Loucy (cell line): ENCODE measurements around the gene EPYC.

Source experiments
- H2AFZ ChIP-seq: fragments of 200-600 bp; sonication (generic); 2 replicates; pipeline ENCODE4 v1.6.0; 2016; ENCODE audit warnings: antibody characterized with exemption, mild to moderate bottlenecking, low read length, moderate library complexity
- H3F3A ChIP-seq: fragments of 200-600 bp; 2 replicates; pipeline ENCODE4 v1.6.0; 2016; ENCODE audit warnings: antibody characterized with exemption, low read depth, mild to moderate bottlenecking
- H3K27me3 ChIP-seq: fragments of 200-600 bp; sonication (generic); 2 replicates; pipeline ENCODE4 v1.6.1; 2014; ENCODE audit warnings: low read length, mild to moderate bottlenecking; ENCODE audit not compliant: insufficient read depth, poor library complexity, severe bottlenecking
- H3K36me3 ChIP-seq: fragments of 200-600 bp; sonication (generic); 2 replicates; pipeline ENCODE4 v1.6.1; 2016; ENCODE audit warnings: low read length; ENCODE audit not compliant: insufficient read depth
- H3K4me1 ChIP-seq: fragments of 200-600 bp; sonication (generic); 2 replicates; pipeline ENCODE4 v1.5.1; 2014; ENCODE audit warnings: low read length, mild to moderate bottlenecking; ENCODE audit not compliant: insufficient read depth, poor library complexity, severe bottlenecking
- H3K4me2 ChIP-seq: fragments of 200-600 bp; sonication (generic); 2 replicates; pipeline ENCODE4 v1.6.0; 2014; ENCODE audit warnings: antibody characterized with exemption, low read length, low read depth, mild to moderate bottlenecking; ENCODE audit not compliant: poor library complexity, severe bottlenecking
- H3K4me3 ChIP-seq: fragments of 200-600 bp; sonication (generic); 2 replicates; pipeline ENCODE4 v1.5.1; 2014; ENCODE audit warnings: low read length, mild to moderate bottlenecking, mixed read lengths; ENCODE audit not compliant: poor library complexity, severe bottlenecking
- H3K79me2 ChIP-seq: fragments of 200-600 bp; sonication (generic); 2 replicates; pipeline ENCODE4 v1.6.1; 2014; ENCODE audit warnings: low read length; ENCODE audit not compliant: insufficient read depth
- H3K9ac ChIP-seq: fragments of 200-600 bp; sonication (generic); 2 replicates; pipeline ENCODE4 v1.6.0; 2014; ENCODE audit warnings: mild to moderate bottlenecking, low read depth, low read length, moderate library complexity; ENCODE audit not compliant: poor library complexity, severe bottlenecking
- H3K9me2 ChIP-seq: fragments of 200-600 bp; sonication (generic); replicated peaks from 2 replicates; pipeline ENCODE4 v1.6.1; 2016; ENCODE audit warnings: low read depth, low read length, mixed read lengths
- H3K9me3 ChIP-seq: fragments of 200-600 bp; sonication (generic); 2 replicates; pipeline ENCODE4 v1.6.1; 2014; ENCODE audit warnings: mild to moderate bottlenecking, antibody characterized with exemption, low read length, low read depth; ENCODE audit not compliant: insufficient read depth
- H4K20me1 ChIP-seq: fragments of 200-600 bp; sonication (generic); 2 replicates; pipeline ENCODE4 v1.6.0; 2014; ENCODE audit warnings: antibody characterized with exemption, low read length, mild to moderate bottlenecking; ENCODE audit not compliant: insufficient read depth, poor library complexity, severe bottlenecking
- CTCF ChIP-seq: fragments of 200-600 bp; sonication (generic); conservative IDR thresholded peaks from 2 replicates; pipeline ENCODE4 v1.5.1; 2014; ENCODE audit warnings: mild to moderate bottlenecking, antibody characterized with exemption, low read length
- EZH2phosphoT487 ChIP-seq: fragments of 200-600 bp; IDR thresholded peaks from 2 replicates; pipeline ENCODE4 v1.6.1; 2018; ENCODE audit warnings: antibody characterized with exemption, mild to moderate bottlenecking, moderate library complexity, borderline replicate concordance

The EPYC gene

GRCh38 chr12:91001306-91001705 is 3.5 kb downstream of the EPYC start:
- TF ChIP-seq EZH2phosphoT487, result no peak
- no peak for TF ChIP-seq CTCF
- Histone ChIP-seq H3K4me2 (no peak overlapping the region), H3K4me3 (no peak overlapping the region), H3K79me2 (no peaks in the 10 kb centered on the region), H3K4me1 (no peaks in the 10 kb centered on the region), H3K9me2 (no peaks in the 10 kb centered on the region), H4K20me1 (no peaks in the 10 kb centered on the region), H3K9ac (no peak overlapping the region), H3K27me3 (no peaks in the 10 kb centered on the region), H3K9me3 (no peaks in the 10 kb centered on the region), H3F3A (no peaks in the 10 kb centered on the region), H2AFZ (no peak overlapping the region), H3K36me3 (no peaks in the 10 kb centered on the region)

- Histone ChIP-seq H4K20me1 (no peaks in the 10 kb centered on the region), H3K4me3 (no peak overlapping the region), H3K9ac (no peak overlapping the region), H3K4me1 (no peaks in the 10 kb centered on the region), H3K9me2 (no peaks in the 10 kb centered on the region), H3K36me3 (no peaks in the 10 kb centered on the region), H2AFZ (no peak overlapping the region), H3K9me3 (no peaks in the 10 kb centered on the region), H3F3A (no peaks in the 10 kb centered on the region), H3K79me2 (no peaks in the 10 kb centered on the region), H3K4me2 (no peak overlapping the region), H3K27me3 (no peaks in the 10 kb centered on the region)
- TF ChIP-seq EZH2phosphoT487, result no peak
- no peak for TF ChIP-seq CTCF
Measured at GRCh38 chr12:90999966-91000365, 4.8 kb downstream of the EPYC start.

- Histone ChIP-seq H3K9ac (no peak overlapping the region), H3K79me2 (no peaks in the 10 kb centered on the region), H4K20me1 (no peaks in the 10 kb centered on the region), H3K4me2 (no peak overlapping the region), H3F3A (no peaks in the 10 kb centered on the region), H3K9me3 (no peaks in the 10 kb centered on the region), H3K4me1 (no peaks in the 10 kb centered on the region), H3K9me2 (no peaks in the 10 kb centered on the region), H2AFZ (no peak overlapping the region), H3K27me3 (no peaks in the 10 kb centered on the region), H3K36me3 (no peaks in the 10 kb centered on the region), H3K4me3 (no peak overlapping the region)
- no peak for TF ChIP-seq EZH2phosphoT487
- no peak for TF ChIP-seq CTCF
Measured at GRCh38 chr12:90999527-90999926, 5.2 kb downstream of the EPYC start.
